GM18951 (cell line): ENCODE results near the gene DOHH.

Experiments
- POLR2A ChIP-seq: IDR thresholded peaks from 4 replicates; pipeline ENCODE4 v1.6.1; 2011; ENCODE audit warnings: mild to moderate bottlenecking; ENCODE audit not compliant: insufficient read length, insufficient read depth; ENCODE audit errors: extremely low read depth
- in situ Hi-C: fragments of 300-500 bp; cut with MboI; formaldehyde crosslinking; loops from one replicate; pipeline ENCODE4 v1.12.0; 2022; ENCODE audit warnings: low sequenced_read_pairs, mixed read lengths, inconsistent platforms; ENCODE audit not compliant: unreplicated experiment

Gene DOHH

GRCh38 chr19:3479177-3479833 is 21.2 kb downstream of the DOHH start:
- in situ Hi-C loops, result no loop called here
- no peak for TF ChIP-seq POLR2A

GRCh38 chr19:3478409-3479176 is 21.9 kb downstream of the DOHH start:
- no peak for TF ChIP-seq POLR2A
- in situ Hi-C loops, result no loop called here

- no peak for TF ChIP-seq POLR2A
- in situ Hi-C loops, result no loop called here
Measured at GRCh38 chr19:3477951-3478350, 22.5 kb downstream of the DOHH start.

DNA sequence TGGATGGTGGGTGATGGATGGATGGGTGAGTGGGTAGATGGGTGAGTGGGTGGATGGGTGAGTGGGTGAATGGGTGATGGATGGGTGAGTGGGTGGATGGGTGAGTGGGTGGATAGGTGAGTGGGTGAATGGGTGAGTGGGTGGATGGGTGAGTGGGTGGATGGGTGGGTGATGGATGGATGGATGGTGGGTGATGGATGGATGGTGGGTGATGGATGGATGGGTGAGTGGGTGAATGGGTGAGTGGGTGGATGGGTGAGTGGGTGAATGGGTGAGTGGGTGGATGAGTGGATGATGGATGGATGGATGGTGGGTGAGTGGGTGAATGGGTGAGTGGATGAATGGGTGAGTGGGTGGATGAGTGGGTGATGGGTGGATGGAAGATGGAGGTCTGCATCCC is 23.0 kb downstream of the DOHH start:
- in situ Hi-C loops, result no loop called here
- TF ChIP-seq POLR2A, result no peak

DNA sequence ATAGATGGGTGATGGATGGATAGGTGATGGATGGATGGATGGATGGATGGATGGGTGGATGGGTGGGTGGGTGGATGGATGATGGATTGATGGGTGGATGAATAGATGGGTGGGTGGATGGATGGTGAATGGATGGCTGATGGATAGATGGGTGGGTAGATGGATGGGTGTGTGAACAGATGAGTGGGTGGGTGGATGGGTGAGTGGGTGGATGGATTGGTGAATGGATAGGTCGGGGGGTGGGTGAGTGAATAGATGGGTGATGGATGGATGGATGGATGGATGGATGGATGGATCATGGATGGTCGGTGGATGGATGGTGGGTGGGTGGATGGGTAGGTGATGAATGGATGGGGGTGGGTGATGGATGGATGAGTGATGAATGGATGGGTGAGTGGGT is 23.6 kb downstream of the DOHH start:
- in situ Hi-C loops, result no loop called here

GRCh38 chr19:3475449-3475848 is 25.0 kb downstream of the DOHH start:
- TF ChIP-seq POLR2A, result no peak
- in situ Hi-C loops, result no loop called here

More for the DNA sequence above, 23.6 kb downstream of the DOHH start:
- no peak for TF ChIP-seq POLR2A

DNA sequence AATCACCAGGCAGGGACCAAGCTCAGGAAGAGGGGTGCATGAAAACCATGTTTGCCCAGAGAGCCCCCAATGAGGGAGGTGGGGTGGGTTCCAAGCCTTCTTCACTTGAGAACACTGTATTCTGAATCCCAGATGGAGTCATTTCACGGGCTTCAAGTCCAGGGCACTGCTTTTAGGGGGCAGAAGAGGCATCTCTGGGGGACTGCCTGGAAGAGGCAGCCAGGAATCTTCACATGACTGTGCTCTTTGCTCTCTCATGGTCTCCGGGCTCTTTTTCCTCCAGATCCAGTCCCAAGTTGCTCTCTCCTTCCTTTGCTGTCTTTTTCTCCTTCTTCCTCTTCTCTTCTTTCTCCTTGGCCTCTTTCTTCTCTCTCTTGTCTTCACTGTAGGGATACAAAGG is 25.9 kb downstream of the DOHH start:
- in situ Hi-C loops, result loop anchor here (5.0 kb wide), 1 partner anchor 147 kb away; no protein-coding TSS in a partner anchor
- no peak for TF ChIP-seq POLR2A

DNA sequence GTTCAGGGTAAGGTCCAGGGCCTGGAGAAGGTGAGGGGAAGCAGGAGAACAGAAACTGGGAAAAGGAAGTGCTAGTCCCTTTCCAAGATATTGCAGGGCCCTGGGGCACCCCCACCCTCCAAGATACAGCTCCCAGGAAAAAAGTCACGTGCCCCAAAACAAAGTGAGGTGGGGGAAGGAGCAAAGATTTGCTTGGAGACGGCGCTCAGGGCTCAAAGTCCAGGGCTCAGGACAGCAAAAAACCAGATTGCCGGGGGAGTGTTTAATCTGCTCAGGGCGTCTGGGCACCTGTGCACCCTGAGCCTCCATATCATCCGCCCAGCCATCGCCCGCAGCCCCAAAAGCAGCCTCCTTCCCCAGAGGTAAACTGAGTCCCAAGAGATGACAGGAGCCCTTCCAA is 26.5 kb downstream of the DOHH start:
- no peak for TF ChIP-seq POLR2A
- in situ Hi-C loops, result loop anchor here (5.0 kb wide), 1 partner anchor 147 kb away; no protein-coding TSS in a partner anchor

- in situ Hi-C loops, result loop anchor here (5.0 kb wide), 1 partner anchor 145 kb away; no protein-coding TSS in a partner anchor
- TF ChIP-seq POLR2A, result no peak
Measured at GRCh38 chr19:3471954-3472655, 28.4 kb downstream of the DOHH start.

GRCh38 chr19:3470500-3471128 is 29.9 kb downstream of the DOHH start:
- no peak for TF ChIP-seq POLR2A
- in situ Hi-C loops, result loop anchor here (5.0 kb wide), 1 partner anchor 143 kb away; no protein-coding TSS in a partner anchor

GRCh38 chr19:3469638-3470499 is 30.6 kb downstream of the DOHH start:
- in situ Hi-C loops, result loop anchor here (5.0 kb wide), 1 partner anchor 143 kb away; no protein-coding TSS in a partner anchor
- no peak for TF ChIP-seq POLR2A

DNA sequence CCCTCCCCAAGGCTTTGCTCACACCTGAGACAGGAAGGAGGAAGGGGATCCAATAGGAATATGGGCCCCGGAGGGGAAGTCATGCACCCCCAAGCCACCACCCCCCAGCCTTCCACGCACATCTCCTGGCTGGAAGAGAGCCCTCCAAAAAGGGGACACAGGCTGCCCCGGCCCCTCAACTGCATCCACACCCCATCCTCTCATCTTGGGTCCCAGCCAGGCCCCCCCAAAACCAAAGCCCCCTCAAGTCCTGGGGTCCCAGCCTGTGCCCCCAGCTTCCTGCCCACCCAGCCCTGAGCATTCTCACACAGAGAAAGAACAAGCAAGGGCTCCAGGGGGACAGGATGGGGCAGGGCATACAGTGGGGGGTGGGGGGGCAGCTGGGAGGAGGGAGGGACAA is 32.3 kb downstream of the DOHH start:
- in situ Hi-C loops, result no loop called here

GRCh38 chr19:3467437-3468198 is 32.9 kb downstream of the DOHH start:
- no peak for TF ChIP-seq POLR2A
- in situ Hi-C loops, result no loop called here

More for the DNA sequence above, 32.3 kb downstream of the DOHH start:
- TF ChIP-seq POLR2A, result no peak
